GM12878 (cell line): ENCODE measurements around the gene PRR15L. TPM values are rescaled to one million over a fixed set of nuclear protein-coding genes. Genes with fewer than 3 reads are reported as not detected.
A peak's percentile ranks its signal among the peaks of the same experiment; 100 is the strongest.

Experiments used
- EP300 ChIP-seq, 2 experiments: fragments of 150-350 bp in 1 of 2; IDR thresholded peaks; 2 replicates each; pipeline ENCODE4 v1.6.1; 2011 to 2012; ENCODE audit warnings: low read depth in 2 of 2, low read length in 2 of 2, borderline replicate concordance in 1 of 2, improper control_type of control experiment in 1 of 2, inconsistent platforms in 1 of 2; ENCODE audit not compliant: control insufficient read depth in 1 of 2
- IRF3 ChIP-seq: fragments of 450-650 bp; IDR thresholded peaks from 2 replicates; pipeline ENCODE4 v1.6.1; 2014; ENCODE audit warnings: mild to moderate bottlenecking
- KAT2A ChIP-seq: conservative IDR thresholded peaks from 2 replicates; pipeline ENCODE4 v1.6.1; 2011; ENCODE audit warnings: low read depth, low read length; ENCODE audit not compliant: control insufficient read depth
- KDM1A ChIP-seq: fragments of 200-600 bp; sonication (generic); IDR thresholded peaks from 2 replicates; pipeline ENCODE4 v1.6.1; 2016; ENCODE audit warnings: borderline replicate concordance
- MTA2 ChIP-seq: fragments of 450-650 bp; IDR thresholded peaks from 2 replicates; pipeline ENCODE4 v1.6.1; 2016; ENCODE audit warnings: low read depth, mild to moderate bottlenecking, moderate library complexity
- NFYB ChIP-seq: IDR thresholded peaks from 2 replicates; pipeline ENCODE4 v1.6.1; 2011; ENCODE audit warnings: low read depth, mild to moderate bottlenecking, low read length, improper control_type of control experiment, moderate library complexity; ENCODE audit not compliant: insufficient read depth
- POLR2AphosphoS5 ChIP-seq: IDR thresholded peaks from 2 replicates; pipeline ENCODE4 v1.6.1; 2011; ENCODE audit warnings: mild to moderate bottlenecking, low read length, inconsistent platforms
- RAD21 ChIP-seq: IDR thresholded peaks from 2 replicates; pipeline ENCODE4 v1.6.1; 2011; ENCODE audit warnings: mild to moderate bottlenecking, low read depth, low read length, moderate library complexity; ENCODE audit not compliant: insufficient read depth
- RELA ChIP-seq: fragments of 450-650 bp; IDR thresholded peaks from 2 replicates; pipeline ENCODE4 v1.8.0; 2014; ENCODE audit warnings: borderline replicate concordance; ENCODE audit not compliant: partially characterized antibody
- RUNX3 ChIP-seq: IDR thresholded peaks from 2 replicates; pipeline ENCODE4 v1.6.1; 2012; ENCODE audit warnings: low read length, inconsistent platforms
- STAT3 ChIP-seq: IDR thresholded peaks from 2 replicates; pipeline ENCODE4 v1.6.1; 2011; ENCODE audit warnings: low read depth, low read length, improper control_type of control experiment
- SUPT20H ChIP-seq: IDR thresholded peaks from 2 replicates; pipeline ENCODE4 v1.6.1; 2011; ENCODE audit warnings: low read depth, mild to moderate bottlenecking, low read length, moderate library complexity, borderline replicate concordance; ENCODE audit not compliant: control insufficient read depth
- ZNF217 ChIP-seq: fragments of 450-650 bp; IDR thresholded peaks from 2 replicates; pipeline ENCODE4 v1.6.1; 2017; ENCODE audit warnings: antibody characterized with exemption, mild to moderate bottlenecking
- ZNF687 ChIP-seq: fragments of 450-650 bp; IDR thresholded peaks from 2 replicates; pipeline ENCODE4 v1.6.1; 2017; ENCODE audit warnings: mild to moderate bottlenecking, moderate library complexity
- polyA plus RNA-seq, 11 experiments: library from polyadenylated mRNA; depleted of rRNA in 4 of 11; unstranded in 6 of 11; stranded (reverse) in 5 of 11; fragments of >200 nt; fragmentation: Nextera tagmentation in 4 of 11; fragmentation: Illumina TruSeq in 1 of 11; extraction: Ambion mirVana in 4 of 11; extraction: Trizol in 1 of 11; gene quantifications; 1 replicate in 1 of 11; 2 replicates in 10 of 11; pipeline versions ENCODE4 v1.2.1 to v1.2.3, GENCODE V29; 2011 to 2016; ENCODE audit warnings: inconsistent platforms in 2 of 11, missing spikeins in 2 of 11, low read depth in 1 of 11
- total RNA-seq, 4 experiments: library from RNA; depleted of rRNA in 3 of 4; stranded (reverse); fragments of >200 nt in 3 of 4; fragmentation: Illumina TruSeq in 1 of 4; extraction: Trizol in 1 of 4; gene quantifications; 2 replicates each; pipeline versions ENCODE4 v1.2.1 to v1.2.3, GENCODE V29; 2013 to 2021
- TF ChIP-seq, protein P1 (sequence below): fragments of 150-350 bp; IDR thresholded peaks from 2 replicates; pipeline ENCODE4 v1.6.1; 2016; ENCODE audit warnings: low read depth, low read length
- TF ChIP-seq, protein P2 (sequence below): fragments of 450-650 bp; IDR thresholded peaks from 2 replicates; pipeline ENCODE4 v1.6.1; 2017; ENCODE audit warnings: mild to moderate bottlenecking
- TF ChIP-seq, protein P3 (sequence below): fragments of 450-650 bp; IDR thresholded peaks from 2 replicates; pipeline ENCODE4 v1.6.1; 2017; ENCODE audit warnings: mild to moderate bottlenecking, low read depth, inconsistent platforms; ENCODE audit not compliant: poor library complexity, severe bottlenecking

The PRR15L gene
- total and polyA plus RNA-seq, 10 of the 15 experiments (the other 5 are each of a cell fraction or from before 2014, with no cell fraction given): 0.11 to 0.18 TPM; not detected in 8

DNA sequence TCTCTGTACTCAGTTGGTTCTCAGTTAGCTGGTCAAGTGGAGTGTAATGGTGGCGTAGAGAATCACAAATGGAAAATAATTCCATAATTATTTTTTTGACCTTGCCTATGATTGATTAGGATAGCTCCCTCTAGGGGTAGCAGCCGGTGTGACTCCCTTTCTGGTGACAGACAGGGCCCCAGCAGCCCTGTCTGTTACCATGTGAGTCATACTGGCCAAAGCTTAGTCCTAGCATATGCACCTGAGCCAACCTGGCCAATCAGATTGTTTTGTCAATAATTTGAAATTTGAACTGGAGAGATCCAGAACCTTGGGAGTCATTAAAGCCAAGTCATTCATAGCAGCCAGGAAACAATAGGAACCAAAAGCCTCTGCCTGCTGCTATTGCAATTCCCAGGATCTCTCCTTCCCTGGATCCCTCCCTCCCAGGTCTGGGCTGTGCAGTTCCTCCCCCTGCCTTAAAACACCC, 10.7 kb downstream of the PRR15L start (continued):
- TF ChIP-seq POLR2AphosphoS5: no peak
- TF ChIP-seq KAT2A: no peak
- TF ChIP-seq SUPT20H: no peak
- TF ChIP-seq RUNX3: no peak
- no peak for TF ChIP-seq ZNF217
- TF ChIP-seq NFYB: peak; percentile 98
- TF ChIP-seq IRF3: no peak
- no peak for TF ChIP-seq RAD21
- no peak for TF ChIP-seq MTA2
- TF ChIP-seq KDM1A: no peak
- TF ChIP-seq EP300 (IDR thresholded peaks at IDR 0.05; ENCODE audit: borderline replicate concordance in 1 of 2, control insufficient read depth in 1 of 2, low read depth in 2 of 2, low read length in 2 of 2): no peak
- TF ChIP-seq, protein P1, sequence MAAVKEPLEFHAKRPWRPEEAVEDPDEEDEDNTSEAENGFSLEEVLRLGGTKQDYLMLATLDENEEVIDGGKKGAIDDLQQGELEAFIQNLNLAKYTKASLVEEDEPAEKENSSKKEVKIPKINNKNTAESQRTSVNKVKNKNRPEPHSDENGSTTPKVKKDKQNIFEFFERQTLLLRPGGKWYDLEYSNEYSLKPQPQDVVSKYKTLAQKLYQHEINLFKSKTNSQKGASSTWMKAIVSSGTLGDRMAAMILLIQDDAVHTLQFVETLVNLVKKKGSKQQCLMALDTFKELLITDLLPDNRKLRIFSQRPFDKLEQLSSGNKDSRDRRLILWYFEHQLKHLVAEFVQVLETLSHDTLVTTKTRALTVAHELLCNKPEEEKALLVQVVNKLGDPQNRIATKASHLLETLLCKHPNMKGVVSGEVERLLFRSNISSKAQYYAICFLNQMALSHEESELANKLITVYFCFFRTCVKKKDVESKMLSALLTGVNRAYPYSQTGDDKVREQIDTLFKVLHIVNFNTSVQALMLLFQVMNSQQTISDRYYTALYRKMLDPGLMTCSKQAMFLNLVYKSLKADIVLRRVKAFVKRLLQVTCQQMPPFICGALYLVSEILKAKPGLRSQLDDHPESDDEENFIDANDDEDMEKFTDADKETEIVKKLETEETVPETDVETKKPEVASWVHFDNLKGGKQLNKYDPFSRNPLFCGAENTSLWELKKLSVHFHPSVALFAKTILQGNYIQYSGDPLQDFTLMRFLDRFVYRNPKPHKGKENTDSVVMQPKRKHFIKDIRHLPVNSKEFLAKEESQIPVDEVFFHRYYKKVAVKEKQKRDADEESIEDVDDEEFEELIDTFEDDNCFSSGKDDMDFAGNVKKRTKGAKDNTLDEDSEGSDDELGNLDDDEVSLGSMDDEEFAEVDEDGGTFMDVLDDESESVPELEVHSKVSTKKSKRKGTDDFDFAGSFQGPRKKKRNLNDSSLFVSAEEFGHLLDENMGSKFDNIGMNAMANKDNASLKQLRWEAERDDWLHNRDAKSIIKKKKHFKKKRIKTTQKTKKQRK: no peak
- TF ChIP-seq, protein P2, sequence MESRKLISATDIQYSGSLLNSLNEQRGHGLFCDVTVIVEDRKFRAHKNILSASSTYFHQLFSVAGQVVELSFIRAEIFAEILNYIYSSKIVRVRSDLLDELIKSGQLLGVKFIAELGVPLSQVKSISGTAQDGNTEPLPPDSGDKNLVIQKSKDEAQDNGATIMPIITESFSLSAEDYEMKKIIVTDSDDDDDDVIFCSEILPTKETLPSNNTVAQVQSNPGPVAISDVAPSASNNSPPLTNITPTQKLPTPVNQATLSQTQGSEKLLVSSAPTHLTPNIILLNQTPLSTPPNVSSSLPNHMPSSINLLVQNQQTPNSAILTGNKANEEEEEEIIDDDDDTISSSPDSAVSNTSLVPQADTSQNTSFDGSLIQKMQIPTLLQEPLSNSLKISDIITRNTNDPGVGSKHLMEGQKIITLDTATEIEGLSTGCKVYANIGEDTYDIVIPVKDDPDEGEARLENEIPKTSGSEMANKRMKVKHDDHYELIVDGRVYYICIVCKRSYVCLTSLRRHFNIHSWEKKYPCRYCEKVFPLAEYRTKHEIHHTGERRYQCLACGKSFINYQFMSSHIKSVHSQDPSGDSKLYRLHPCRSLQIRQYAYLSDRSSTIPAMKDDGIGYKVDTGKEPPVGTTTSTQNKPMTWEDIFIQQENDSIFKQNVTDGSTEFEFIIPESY: no peak
- TF ChIP-seq, protein P3, sequence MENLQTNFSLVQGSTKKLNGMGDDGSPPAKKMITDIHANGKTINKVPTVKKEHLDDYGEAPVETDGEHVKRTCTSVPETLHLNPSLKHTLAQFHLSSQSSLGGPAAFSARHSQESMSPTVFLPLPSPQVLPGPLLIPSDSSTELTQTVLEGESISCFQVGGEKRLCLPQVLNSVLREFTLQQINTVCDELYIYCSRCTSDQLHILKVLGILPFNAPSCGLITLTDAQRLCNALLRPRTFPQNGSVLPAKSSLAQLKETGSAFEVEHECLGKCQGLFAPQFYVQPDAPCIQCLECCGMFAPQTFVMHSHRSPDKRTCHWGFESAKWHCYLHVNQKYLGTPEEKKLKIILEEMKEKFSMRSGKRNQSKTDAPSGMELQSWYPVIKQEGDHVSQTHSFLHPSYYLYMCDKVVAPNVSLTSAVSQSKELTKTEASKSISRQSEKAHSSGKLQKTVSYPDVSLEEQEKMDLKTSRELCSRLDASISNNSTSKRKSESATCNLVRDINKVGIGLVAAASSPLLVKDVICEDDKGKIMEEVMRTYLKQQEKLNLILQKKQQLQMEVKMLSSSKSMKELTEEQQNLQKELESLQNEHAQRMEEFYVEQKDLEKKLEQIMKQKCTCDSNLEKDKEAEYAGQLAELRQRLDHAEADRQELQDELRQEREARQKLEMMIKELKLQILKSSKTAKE: peak; percentile 30
- TF ChIP-seq RELA: no peak
- no peak for TF ChIP-seq ZNF687
- TF ChIP-seq STAT3: no peak
